Parathyroid adenoma (tissue), 2 donors: ENCODE results near the gene CAND2.

Experiments
- H2AFZ ChIP-seq: fragments of 300-600 bp; sonication (generic); one replicate; pipeline ENCODE4 v1.7.0; 2017; ENCODE audit warnings: antibody characterized with exemption, mild to moderate bottlenecking
- H3K27ac ChIP-seq: fragments of 300-600 bp; sonication (generic); one replicate; pipeline ENCODE4 v1.7.0; 2017
- H3K27me3 ChIP-seq: fragments of 300-600 bp; sonication (generic); one replicate; pipeline ENCODE4 v1.7.0; 2017; ENCODE audit warnings: low read length; ENCODE audit not compliant: control insufficient read depth, insufficient read depth
- H3K36me3 ChIP-seq: fragments of 300-600 bp; sonication (generic); one replicate; pipeline ENCODE4 v1.7.0; 2017; ENCODE audit warnings: low read length; ENCODE audit not compliant: control insufficient read depth, insufficient read depth
- H3K4me1 ChIP-seq: fragments of 300-600 bp; sonication (generic); one replicate; pipeline ENCODE4 v1.7.0; 2017; ENCODE audit warnings: control low read depth
- H3K4me2 ChIP-seq: fragments of 300-600 bp; sonication (generic); one replicate; pipeline ENCODE4 v1.7.0; 2017; ENCODE audit warnings: low read length
- H3K4me3 ChIP-seq: fragments of 300-600 bp; sonication (generic); one replicate; pipeline ENCODE4 v1.7.0; 2017; ENCODE audit warnings: low read depth, low read length
- H3K79me2 ChIP-seq: fragments of 300-600 bp; sonication (generic); one replicate; pipeline ENCODE4 v1.7.0; 2017; ENCODE audit warnings: control low read depth
- H3K9ac ChIP-seq: fragments of 300-600 bp; sonication (generic); one replicate; pipeline ENCODE4 v1.7.0; 2017; ENCODE audit warnings: mild to moderate bottlenecking
- H3K9me3 ChIP-seq: fragments of 300-600 bp; sonication (generic); one replicate; pipeline ENCODE4 v1.7.0; 2017; ENCODE audit warnings: low read length; ENCODE audit not compliant: control insufficient read depth
- CTCF ChIP-seq: fragments of 300-600 bp; sonication (generic); IDR thresholded peaks from one replicate; pipeline ENCODE4 v1.7.0; 2017; ENCODE audit warnings: antibody characterized with exemption, mild to moderate bottlenecking
- donor health status: primary hyperparathyroidism.

The CAND2 gene

GRCh38 chr3:12768579-12769527 lies 27.6 kb upstream of the CAND2 start:
- H3K4me1 ChIP-seq: no peaks in the 10 kb centered on the region
- no peak overlapping the region for H3K9ac ChIP-seq
- no peaks in the 10 kb centered on the region for H3K79me2 ChIP-seq
- no peaks in the 10 kb centered on the region for H3K9me3 ChIP-seq
- no peaks in the 10 kb centered on the region for H3K36me3 ChIP-seq
- H3K27me3 ChIP-seq: no peaks in the 10 kb centered on the region
- no peak overlapping the region for H2AFZ ChIP-seq
- no peak overlapping the region for H3K27ac ChIP-seq
- no peak for TF ChIP-seq CTCF
- no peak overlapping the region for H3K4me3 ChIP-seq
- H3K4me2 ChIP-seq: no peak overlapping the region

- H3K36me3 ChIP-seq: no peaks in the 10 kb centered on the region
- no peaks in the 10 kb centered on the region for H3K9me3 ChIP-seq
- no peak overlapping the region for H2AFZ ChIP-seq
- no peaks in the 10 kb centered on the region for H3K79me2 ChIP-seq
- no peaks in the 10 kb centered on the region for H3K4me1 ChIP-seq
- H3K27me3 ChIP-seq: no peaks in the 10 kb centered on the region
- no peak for TF ChIP-seq CTCF
- no peak overlapping the region for H3K4me2 ChIP-seq
- H3K27ac ChIP-seq: no peak overlapping the region
- no peak overlapping the region for H3K9ac ChIP-seq
- H3K4me3 ChIP-seq: no peak overlapping the region
Observed at GRCh38 chr3:12769761-12770160, 26.7 kb upstream of the CAND2 start.

- Histone ChIP-seq H3K27me3 (no peaks in the 10 kb centered on the region), H3K9me3 (no peaks in the 10 kb centered on the region), H3K27ac (no peak overlapping the region), H3K79me2 (no peaks in the 10 kb centered on the region), H3K4me1 (no peaks in the 10 kb centered on the region), H2AFZ (no peak overlapping the region), H3K36me3 (no peaks in the 10 kb centered on the region), H3K4me3 (no peak overlapping the region), H3K9ac (no peak overlapping the region), H3K4me2 (no peak overlapping the region)
- TF ChIP-seq CTCF: no peak
Observed at GRCh38 chr3:12771236-12771635, 25.2 kb upstream of the CAND2 start.

- H3K4me3 ChIP-seq: no peak overlapping the region
- H3K27me3 ChIP-seq: no peaks in the 10 kb centered on the region
- H3K79me2 ChIP-seq: no peaks in the 10 kb centered on the region
- H3K36me3 ChIP-seq: no peaks in the 10 kb centered on the region
- no peak overlapping the region for H3K4me2 ChIP-seq
- no peaks in the 10 kb centered on the region for H3K9me3 ChIP-seq
- no peak for TF ChIP-seq CTCF
- H3K9ac ChIP-seq: no peak overlapping the region
- no peaks in the 10 kb centered on the region for H3K4me1 ChIP-seq
- H2AFZ ChIP-seq: no peak overlapping the region
- H3K27ac ChIP-seq: no peak overlapping the region
Observed at GRCh38 chr3:12772462-12772861, 24.0 kb upstream of the CAND2 start.
